HG02943 (cell line): ENCODE data around the gene PREX1.

ENCODE experiments used
- ATAC-seq: cut with Tn5 transposase; IDR thresholded peaks from one replicate; pipeline ENCODE4 v1.9.1; 2021; ENCODE audit warnings: mild to moderate bottlenecking, low read depth, moderate library complexity; ENCODE audit not compliant: unreplicated experiment

Gene PREX1

DNA sequence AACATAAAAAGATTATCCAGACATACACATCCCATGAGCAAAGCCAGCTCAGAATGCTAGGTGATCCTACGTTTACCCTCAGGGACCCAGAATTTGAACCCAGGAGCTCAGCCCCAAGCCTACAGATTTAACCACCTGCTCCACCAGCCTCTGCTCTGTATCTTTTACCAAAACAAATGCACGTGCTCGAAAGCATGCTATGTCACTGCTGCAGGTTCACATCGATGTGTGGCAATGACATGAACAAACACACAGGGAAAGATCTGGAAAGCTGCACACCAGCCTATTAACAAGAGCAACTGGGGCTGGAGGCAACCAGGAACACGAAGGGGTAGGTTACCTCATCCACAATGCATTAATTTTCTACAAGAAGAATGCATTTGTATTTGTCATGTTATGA is 32.1 kb downstream of the PREX1 start:
- ATAC-seq = no peak

- no peak for ATAC-seq
Observed at GRCh38 chr20:48794816-48795457, 32.9 kb downstream of the PREX1 start.

DNA sequence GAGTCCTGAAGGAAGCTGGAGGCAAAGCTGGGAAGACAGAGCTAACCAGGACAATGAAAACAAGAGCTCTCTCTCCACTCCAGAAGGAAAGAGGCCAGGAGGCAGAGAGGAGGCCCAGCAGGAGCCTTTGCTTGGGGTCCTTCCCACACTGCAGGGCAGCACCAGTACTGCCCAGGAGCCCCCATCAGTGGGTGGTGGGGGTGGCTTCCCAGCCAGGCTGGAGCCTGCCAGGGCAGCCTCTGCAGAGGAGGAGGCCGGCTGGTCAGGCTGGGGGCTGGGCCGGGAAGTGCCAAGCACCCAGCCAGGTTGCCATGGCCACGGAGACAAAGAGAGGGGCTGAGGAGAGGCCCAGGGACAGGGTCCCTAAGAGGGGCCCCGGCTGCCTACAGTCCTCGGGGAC is 33.4 kb downstream of the PREX1 start:
- no peak for ATAC-seq

DNA sequence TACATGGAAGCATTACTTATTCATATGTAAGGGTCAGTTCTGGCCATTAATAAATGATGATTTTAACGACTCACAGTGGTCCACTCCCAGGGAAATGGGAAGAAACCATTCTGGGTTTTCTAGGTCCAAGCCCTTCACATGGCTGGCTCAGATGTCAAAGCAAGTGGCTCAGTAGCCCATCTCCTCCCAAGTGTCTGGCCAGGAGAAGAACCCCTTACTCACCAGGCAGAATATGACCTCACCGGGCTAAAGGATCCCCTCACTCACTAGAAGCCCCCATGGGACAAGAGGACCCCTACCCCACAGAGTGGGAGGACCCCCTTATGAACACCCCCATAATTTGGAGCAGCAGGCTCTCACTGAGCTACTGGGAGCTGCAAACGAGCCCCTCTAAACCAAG is 34.0 kb downstream of the PREX1 start:
- ATAC-seq = no peak

DNA sequence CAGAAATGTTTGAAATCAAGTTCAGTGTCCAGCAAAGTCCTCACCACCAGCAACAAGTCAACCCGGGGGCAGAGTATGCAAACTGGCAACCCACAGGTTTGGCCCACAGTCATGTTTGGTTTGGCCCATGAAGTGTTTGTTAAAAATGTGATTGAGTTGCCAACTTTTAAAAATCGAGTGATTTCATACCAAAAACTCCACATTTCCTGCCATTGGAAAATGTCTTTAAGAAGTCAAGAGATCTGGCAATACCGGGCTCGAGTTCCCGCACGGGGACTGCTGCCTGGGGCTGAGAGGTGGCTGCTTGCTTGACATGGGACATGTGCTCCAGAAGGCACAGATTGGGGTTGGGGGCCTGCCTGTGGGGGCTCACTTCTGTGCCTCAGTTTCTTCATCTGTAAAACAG is 36.1 kb downstream of the PREX1 start:
- no peak for ATAC-seq

- no peak for ATAC-seq
Observed at GRCh38 chr20:48791014-48791413, 36.8 kb downstream of the PREX1 start.

DNA sequence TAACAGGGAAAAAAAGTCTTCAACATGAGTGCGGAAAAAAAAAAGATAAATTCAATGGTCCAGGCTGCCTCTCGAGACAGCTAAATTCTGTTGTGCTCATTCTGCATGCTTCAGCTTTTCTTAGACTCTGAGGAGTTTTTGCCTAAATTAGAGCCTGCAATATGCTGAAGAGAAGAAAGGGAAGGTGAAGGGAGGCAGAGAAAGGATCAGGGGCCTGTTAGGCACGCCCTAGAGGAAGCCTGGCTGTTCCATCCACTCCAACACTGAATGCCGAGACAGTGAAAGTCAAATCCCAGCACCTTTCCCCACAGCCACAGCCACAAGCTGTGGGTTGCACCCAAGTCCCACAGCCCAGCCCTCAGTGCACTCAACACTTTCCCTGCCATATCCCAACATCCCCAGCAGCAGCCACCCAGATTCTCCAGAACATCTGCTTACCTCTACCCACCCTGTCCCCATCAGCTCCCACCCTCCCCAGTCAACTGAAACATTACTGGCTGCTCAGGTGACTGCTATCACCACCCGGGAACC is 37.3 kb downstream of the PREX1 start:
- no peak for ATAC-seq

DNA sequence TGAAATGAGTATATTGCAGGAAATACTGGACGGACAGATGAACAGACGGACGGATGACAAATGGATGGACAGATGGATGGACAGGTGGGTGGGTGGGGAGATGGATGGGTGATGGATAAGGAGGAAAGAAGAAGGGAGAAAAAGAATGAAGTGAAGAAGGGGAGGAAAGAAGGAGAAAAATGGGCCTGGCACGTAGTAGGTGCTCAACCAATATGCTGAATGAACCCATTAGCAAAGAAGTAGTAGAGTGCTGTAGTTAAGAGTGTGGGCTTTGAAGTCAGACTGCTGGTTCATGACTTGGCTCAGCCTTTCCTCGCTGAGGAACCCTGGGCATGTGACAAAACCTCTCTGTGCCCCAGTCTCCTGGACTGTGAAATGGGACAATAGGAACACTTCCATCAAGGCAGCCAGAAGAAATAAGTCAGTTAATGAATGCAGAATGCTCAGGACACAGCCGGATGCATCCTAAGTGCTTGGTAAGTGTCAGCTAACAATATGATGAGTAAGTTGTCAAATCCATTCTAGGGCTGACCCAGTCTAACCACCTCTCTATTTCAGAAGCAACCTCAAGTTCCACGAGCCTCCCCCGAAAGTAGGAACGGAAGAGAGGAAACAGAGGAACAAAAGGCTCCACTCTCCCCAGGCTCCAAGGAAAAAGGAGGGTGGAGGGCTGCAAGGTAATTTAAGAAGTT is 37.9 kb downstream of the PREX1 start:
- no peak for ATAC-seq

GRCh38 chr20:48789185-48789668 is 38.6 kb downstream of the PREX1 start:
- no peak for ATAC-seq

- no peak for ATAC-seq
Observed at GRCh38 chr20:48788486-48789072, 39.2 kb downstream of the PREX1 start.

- ATAC-seq = no peak
Observed at GRCh38 chr20:48787861-48788375, 39.9 kb downstream of the PREX1 start.

GRCh38 chr20:48786951-48787705 is 40.7 kb downstream of the PREX1 start:
- ATAC-seq = no peak

- no peak for ATAC-seq
Observed at GRCh38 chr20:48785801-48786200, 42.0 kb downstream of the PREX1 start.

- no peak for ATAC-seq
Observed at GRCh38 chr20:48785256-48785655, 42.5 kb downstream of the PREX1 start.

- ATAC-seq = no peak
Observed at GRCh38 chr20:48784273-48784641, 43.5 kb downstream of the PREX1 start.

DNA sequence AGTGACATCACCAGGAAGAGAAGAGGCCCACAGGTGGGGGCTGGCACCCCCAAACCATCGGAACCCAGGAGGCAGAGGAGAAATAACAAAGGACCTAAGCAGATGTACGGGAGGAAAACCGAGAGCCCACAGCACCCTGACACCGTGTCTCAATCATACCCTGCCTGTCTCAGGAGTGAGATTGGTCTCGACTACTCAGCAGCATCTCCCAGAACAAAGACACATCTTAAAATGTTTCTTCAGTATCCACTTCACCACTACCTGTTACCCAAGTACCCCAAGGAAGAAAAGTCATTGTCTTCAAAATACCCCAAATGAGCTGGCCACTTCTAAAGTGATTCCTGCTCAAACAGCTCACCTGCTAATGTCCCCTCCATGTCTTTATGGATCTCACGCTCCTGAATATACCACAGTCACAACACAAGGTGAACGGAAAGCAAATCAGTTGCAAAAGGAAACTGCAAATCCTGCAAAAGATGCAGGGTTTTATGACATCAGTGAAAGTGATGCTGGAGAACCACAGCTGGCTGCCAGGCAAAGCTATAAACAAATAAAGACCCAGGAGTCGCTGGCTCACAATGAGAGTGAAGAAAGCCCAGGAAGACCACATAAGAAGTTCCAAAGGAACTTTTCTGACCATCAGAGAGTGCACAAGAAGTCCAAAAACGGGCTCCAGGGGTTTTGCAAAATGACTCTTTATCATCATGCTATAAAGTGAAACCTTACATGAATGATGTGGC is 44.1 kb downstream of the PREX1 start:
- ATAC-seq = no peak

GRCh38 chr20:48782901-48783308 is 44.9 kb downstream of the PREX1 start:
- no peak for ATAC-seq

DNA sequence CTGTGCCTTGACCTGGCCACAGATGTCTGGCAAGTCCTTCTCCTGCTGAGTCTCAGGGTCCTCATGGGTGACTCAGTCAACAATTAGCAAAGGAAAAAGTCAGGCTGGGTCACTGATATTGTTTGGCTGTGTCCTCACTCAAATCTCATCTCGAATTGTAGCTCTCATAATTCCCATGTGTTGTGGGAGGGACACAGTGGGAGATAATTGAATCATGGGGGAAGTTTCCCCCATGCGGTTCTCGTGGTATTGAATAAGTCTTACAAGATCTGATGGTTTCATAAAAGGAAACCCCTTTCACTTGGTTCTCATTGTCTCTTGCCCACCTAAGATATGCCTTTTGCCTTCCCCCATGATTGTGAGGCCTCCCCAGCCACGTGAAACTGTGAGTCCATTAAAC is 45.7 kb downstream of the PREX1 start:
- ATAC-seq = no peak

DNA sequence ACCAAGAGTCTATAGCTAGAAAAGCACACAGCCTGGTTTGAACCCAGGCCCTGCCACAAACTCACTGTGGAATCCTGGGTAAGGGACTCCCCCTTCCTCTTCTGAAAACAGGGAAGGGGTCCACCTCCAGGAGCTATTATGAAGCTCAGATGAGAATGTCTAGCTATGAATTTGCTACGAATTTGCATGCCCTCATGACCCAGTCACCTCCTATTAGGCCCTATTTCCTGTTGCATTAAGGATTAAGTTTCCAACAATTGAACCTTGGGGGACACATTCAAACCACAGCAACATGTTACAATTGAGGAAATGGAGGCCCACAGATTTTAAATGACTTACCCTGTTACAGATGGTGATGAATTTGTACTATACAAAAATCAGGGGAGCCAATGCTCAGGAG is 46.2 kb downstream of the PREX1 start:
- ATAC-seq = no peak

DNA sequence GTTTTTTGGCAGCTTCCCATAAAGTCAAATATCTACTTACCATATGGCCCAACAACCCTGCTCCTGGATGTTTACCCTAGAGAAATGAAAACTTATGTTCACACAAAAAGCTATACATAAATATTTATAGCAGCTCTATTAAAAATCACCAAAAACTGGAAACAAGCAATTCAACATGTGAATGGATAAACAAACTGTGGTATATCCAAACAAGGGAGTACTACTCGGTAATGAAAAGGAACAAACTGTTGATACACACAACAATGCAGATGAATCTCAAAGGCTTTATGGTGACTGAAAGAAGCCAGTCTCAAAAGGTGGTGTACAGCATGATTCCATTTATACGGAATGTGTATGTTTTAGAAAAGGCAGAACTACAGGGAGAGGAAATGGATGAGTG is 48.4 kb downstream of the PREX1 start:
- ATAC-seq = no peak
